Measurements from ENCODE around the gene MAPK10. TPM values are rescaled to one million over a fixed set of nuclear protein-coding genes. Genes with fewer than 3 reads are reported as not detected.

Gene MAPK10
- polyA plus RNA-seq, 2 of the 4 experiments (the other 2 are of a cell fraction): 1.4 to 3.4 TPM

- no peak for ATAC-seq
- H3K4me1 ChIP-seq: peaks cover 6% of the 10 kb centered on the region; the same call in 1 of the 3 replicates
- ChIA-PET CTCF (no interaction called here), POLR2A (no interaction called here)
- H3K4me3 ChIP-seq: no peak overlapping the region
- no peak overlapping the region for H3K27ac ChIP-seq
- DNase-seq (ENCODE audit: low read depth in 1 of 2, low spot score in 1 of 2): no peak
- TF ChIP-seq MYC (IDR thresholded peaks at IDR 0.05; ENCODE audit: borderline replicate concordance, low read length) (no peak), TP53 (CRISPR knock-in tag; IDR thresholded peaks at IDR 0.05) (no peak), REST (IDR thresholded peaks at IDR 0.05) (no peak), NR3C1 (IDR thresholded peaks at IDR 0.05) (no peak), PHF8 (IDR thresholded peaks at IDR 0.05; ENCODE audit: borderline replicate concordance, low read depth) (no peak), CTCF (IDR thresholded peaks at IDR 0.05) (no peak)
- FAIRE-seq: no peak
- no peaks in the 10 kb centered on the region for H3K9me3 ChIP-seq
- H3K4me2 ChIP-seq: no peak overlapping the region
Observed at GRCh38 chr4:86326400-86326799, 33.5 kb downstream of the MAPK10 start.

- ChIA-PET CTCF (no interaction called here), POLR2A (no interaction called here)
- H3K27ac ChIP-seq: no peak overlapping the region
- H3K9me3 ChIP-seq: no peaks in the 10 kb centered on the region
- DNase-seq (ENCODE audit: low read depth in 1 of 2, low spot score in 1 of 2) (no peak), ATAC-seq (no peak), FAIRE-seq (no peak)
- TF ChIP-seq E2F6 (IDR thresholded peaks at IDR 0.05; ENCODE audit: borderline replicate concordance, low read depth) (no peak), REST (IDR thresholded peaks at IDR 0.05) (no peak), BHLHE40 (IDR thresholded peaks at IDR 0.05; ENCODE audit: low read depth, low read length) (no peak), CHD2 (IDR thresholded peaks at IDR 0.05; ENCODE audit: low read length, partially characterized antibody) (no peak), HES2 (IDR thresholded peaks at IDR 0.05) (no peak), SREBF2 (IDR thresholded peaks at IDR 0.05) (no peak), POLR2AphosphoS2 (conservative IDR thresholded peaks at IDR 0.05; ENCODE audit: low read length) (no peak), CBX8 (IDR thresholded peaks at IDR 0.05) (no peak), USF2 (IDR thresholded peaks at IDR 0.05) (no peak), SMC3 (IDR thresholded peaks at IDR 0.05) (no peak), NR3C1 (IDR thresholded peaks at IDR 0.05) (no peak), RARB (CRISPR knock-in tag; IDR thresholded peaks at IDR 0.05) (no peak), HOXB13 (CRISPR knock-in tag; IDR thresholded peaks at IDR 0.05; ENCODE audit: low read depth) (no peak), ESRRA (IDR thresholded peaks at IDR 0.05; ENCODE audit: borderline replicate concordance, low read length) (no peak), RFX5 (IDR thresholded peaks at IDR 0.05) (no peak), TP53 (CRISPR knock-in tag; IDR thresholded peaks at IDR 0.05) (no peak), ZFP36 (IDR thresholded peaks at IDR 0.05; ENCODE audit: borderline replicate concordance, partially characterized antibody) (no peak), ELK1 (IDR thresholded peaks at IDR 0.05; ENCODE audit: low read depth, low read length) (no peak), RCOR1 (IDR thresholded peaks at IDR 0.05; ENCODE audit: low read depth, low read length) (no peak)
- no peak overlapping the region for H3K4me3 ChIP-seq
- no peak overlapping the region for H3K4me2 ChIP-seq
- no peaks in the 10 kb centered on the region for H3K4me1 ChIP-seq
Observed at GRCh38 chr4:86319390-86319789, 40.5 kb downstream of the MAPK10 start.
